Fibroblast of lung (primary cell): Measurements from ENCODE around the gene FHIP1A. TPM values are rescaled to one million over a fixed set of nuclear protein-coding genes. Genes with fewer than 3 reads are reported as not detected.

Source experiments
- DNase-seq, 2 donors: peaks; one replicate each; pipeline versions ENCODE4 v3.0.0 to v3.0.0-alpha.2; 2010; ENCODE audit warnings: low read depth in 2 of 2
- H2AFZ ChIP-seq: 2 replicates; pipeline ENCODE4 v1.5.1; 2012; ENCODE audit warnings: low read length, control low read depth, inconsistent platforms
- H3K27ac ChIP-seq: 2 replicates; pipeline ENCODE4 v1.5.1; 2011; ENCODE audit warnings: low read length, control low read depth; ENCODE audit not compliant: insufficient read depth
- H3K27me3 ChIP-seq: 2 replicates; pipeline ENCODE4 v1.5.1; 2011; ENCODE audit warnings: mild to moderate bottlenecking, low read length; ENCODE audit not compliant: control insufficient read depth, insufficient read depth
- H3K36me3 ChIP-seq: 2 replicates; pipeline ENCODE4 v1.5.1; 2011; ENCODE audit warnings: low read length; ENCODE audit not compliant: control insufficient read depth, insufficient read depth
- H3K4me1 ChIP-seq: 2 replicates; pipeline ENCODE4 v1.5.1; 2011; ENCODE audit warnings: low read length; ENCODE audit not compliant: control insufficient read depth, insufficient read depth; ENCODE audit errors: extremely low read depth
- H3K4me2 ChIP-seq: 2 replicates; pipeline ENCODE4 v1.5.1; 2011; ENCODE audit warnings: low read length, control low read depth; ENCODE audit not compliant: insufficient read depth; ENCODE audit errors: extremely low read depth
- H3K4me3 ChIP-seq, 4 experiments: fragments of 200-600 bp in 1 of 4; sonication (generic) in 1 of 4; replicated peaks in 1 of 4; 2 replicates each; pipeline ENCODE4 v1.5.1; 2011 to 2016; ENCODE audit warnings: low read length in 4 of 4, low read depth in 3 of 4, mild to moderate bottlenecking in 3 of 4, control low read depth in 2 of 4, inconsistent platforms in 1 of 4, mixed read lengths in 1 of 4; ENCODE audit not compliant: insufficient read depth in 1 of 4; ENCODE audit errors: control extremely low read depth in 1 of 4
- H3K79me2 ChIP-seq: 2 replicates; pipeline ENCODE4 v1.5.1; 2012; ENCODE audit warnings: mild to moderate bottlenecking, low read length, inconsistent platforms; ENCODE audit not compliant: control insufficient read depth, insufficient read depth
- H3K9ac ChIP-seq: 2 replicates; pipeline ENCODE4 v1.5.1; 2011; ENCODE audit warnings: mild to moderate bottlenecking, low read length, control low read depth; ENCODE audit not compliant: insufficient read depth
- H3K9me3 ChIP-seq: 2 replicates; pipeline ENCODE4 v1.5.1; 2012; ENCODE audit warnings: low read depth, low read length; ENCODE audit not compliant: control insufficient read depth, insufficient read depth
- H4K20me1 ChIP-seq: 2 replicates; pipeline ENCODE4 v1.5.1; 2011; ENCODE audit warnings: low read length; ENCODE audit not compliant: control insufficient read depth, insufficient read depth; ENCODE audit errors: extremely low read depth
- CTCF ChIP-seq, 2 donors: IDR thresholded peaks in 1 of 2; conservative IDR thresholded peaks in 1 of 2; 1 replicate in 1 of 2; 2 replicates in 1 of 2; pipeline ENCODE4 v1.5.1; 2011 to 2012; ENCODE audit warnings: low read length in 2 of 2, control low read depth in 1 of 2, inconsistent platforms in 1 of 2, low read depth in 1 of 2, mild to moderate bottlenecking in 1 of 2
- EZH2 ChIP-seq: IDR thresholded peaks from 2 replicates; pipeline ENCODE4 v1.5.1; 2012; ENCODE audit warnings: low read length, control low read depth, mild to moderate bottlenecking; ENCODE audit errors: missing control alignments
- polyA plus RNA-seq, 2 donors: library from polyadenylated mRNA; depleted of rRNA in 1 of 2; stranded (reverse) in 1 of 2; unstranded in 1 of 2; fragments of >200 nt; gene quantifications; 2 replicates each; pipeline ENCODE4 v1.2.1, GENCODE V29; 2011 to 2012; ENCODE audit warnings: missing spikeins in 1 of 2
- total RNA-seq: library from RNA; depleted of rRNA; stranded (reverse); fragments of >200 nt; gene quantifications from 2 replicates; pipeline ENCODE4 v1.2.1, GENCODE V29; 2014

The FHIP1A gene
- total and polyA plus RNA-seq, 2 donors (not counting 1 experiment from before 2014, with no cell fraction given), result under 0.01 to 0.09 TPM

- Histone ChIP-seq H2AFZ (no peak overlapping the region), H4K20me1 (no peaks in the 10 kb centered on the region), H3K27ac (no peak overlapping the region), H3K4me1 (no peaks in the 10 kb centered on the region), H3K79me2 (no peaks in the 10 kb centered on the region), H3K36me3 (no peaks in the 10 kb centered on the region), H3K4me3 (no peak overlapping the region), H3K9ac (no peak overlapping the region), H3K4me2 (no peak overlapping the region), H3K9me3 (no peaks in the 10 kb centered on the region), H3K27me3 (no peaks in the 10 kb centered on the region)
- TF ChIP-seq EZH2 (no peak), CTCF (conservative IDR thresholded peaks at IDR 0.05 in 1 of 2, IDR thresholded peaks at IDR 0.05 in 1 of 2; ENCODE audit: low read depth in 1 of 2, low read length in 2 of 2) (no peak)
- no peak for DNase-seq
Measured at GRCh38 chr4:151422854-151423253, 13.9 kb downstream of the FHIP1A start.

- Histone ChIP-seq H4K20me1 (no peaks in the 10 kb centered on the region), H3K9me3 (no peaks in the 10 kb centered on the region), H3K27ac (no peak overlapping the region), H3K4me2 (no peak overlapping the region), H3K4me3 (no peak overlapping the region), H3K4me1 (no peaks in the 10 kb centered on the region), H2AFZ (no peak overlapping the region), H3K79me2 (no peaks in the 10 kb centered on the region), H3K27me3 (no peaks in the 10 kb centered on the region), H3K9ac (no peak overlapping the region), H3K36me3 (no peaks in the 10 kb centered on the region)
- TF ChIP-seq EZH2, result no peak
- TF ChIP-seq CTCF (conservative IDR thresholded peaks at IDR 0.05 in 1 of 2, IDR thresholded peaks at IDR 0.05 in 1 of 2; ENCODE audit: low read depth in 1 of 2, low read length in 2 of 2), result no peak
- DNase-seq, result no peak
Measured at GRCh38 chr4:151426513-151426912, 17.5 kb downstream of the FHIP1A start.

- no peak overlapping the region for H3K27ac ChIP-seq
- H3K36me3 ChIP-seq, result no peaks in the 10 kb centered on the region
- no peaks in the 10 kb centered on the region for H3K79me2 ChIP-seq
- no peak overlapping the region for H2AFZ ChIP-seq
- DNase-seq, result no peak
- no peaks in the 10 kb centered on the region for H4K20me1 ChIP-seq
- no peaks in the 10 kb centered on the region for H3K9me3 ChIP-seq
- no peak for TF ChIP-seq EZH2
- TF ChIP-seq CTCF (conservative IDR thresholded peaks at IDR 0.05 in 1 of 2, IDR thresholded peaks at IDR 0.05 in 1 of 2; ENCODE audit: low read depth in 1 of 2, low read length in 2 of 2), result no peak
- no peaks in the 10 kb centered on the region for H3K4me1 ChIP-seq
- H3K9ac ChIP-seq, result no peak overlapping the region
- H3K4me2 ChIP-seq, result no peak overlapping the region
- no peaks in the 10 kb centered on the region for H3K27me3 ChIP-seq
- H3K4me3 ChIP-seq, result no peak overlapping the region
Measured at GRCh38 chr4:151427266-151427665, 18.3 kb downstream of the FHIP1A start.
